ENCODE data around the gene TPD52L2. TPM values are rescaled to one million over a fixed set of nuclear protein-coding genes. Genes with fewer than 3 reads are reported as not detected.

Gene TPD52L2
- total and polyA plus RNA-seq, 2 donors (not counting 1 experiment from before 2014, with no cell fraction given): 39.9 to 41.3 TPM

DNA sequence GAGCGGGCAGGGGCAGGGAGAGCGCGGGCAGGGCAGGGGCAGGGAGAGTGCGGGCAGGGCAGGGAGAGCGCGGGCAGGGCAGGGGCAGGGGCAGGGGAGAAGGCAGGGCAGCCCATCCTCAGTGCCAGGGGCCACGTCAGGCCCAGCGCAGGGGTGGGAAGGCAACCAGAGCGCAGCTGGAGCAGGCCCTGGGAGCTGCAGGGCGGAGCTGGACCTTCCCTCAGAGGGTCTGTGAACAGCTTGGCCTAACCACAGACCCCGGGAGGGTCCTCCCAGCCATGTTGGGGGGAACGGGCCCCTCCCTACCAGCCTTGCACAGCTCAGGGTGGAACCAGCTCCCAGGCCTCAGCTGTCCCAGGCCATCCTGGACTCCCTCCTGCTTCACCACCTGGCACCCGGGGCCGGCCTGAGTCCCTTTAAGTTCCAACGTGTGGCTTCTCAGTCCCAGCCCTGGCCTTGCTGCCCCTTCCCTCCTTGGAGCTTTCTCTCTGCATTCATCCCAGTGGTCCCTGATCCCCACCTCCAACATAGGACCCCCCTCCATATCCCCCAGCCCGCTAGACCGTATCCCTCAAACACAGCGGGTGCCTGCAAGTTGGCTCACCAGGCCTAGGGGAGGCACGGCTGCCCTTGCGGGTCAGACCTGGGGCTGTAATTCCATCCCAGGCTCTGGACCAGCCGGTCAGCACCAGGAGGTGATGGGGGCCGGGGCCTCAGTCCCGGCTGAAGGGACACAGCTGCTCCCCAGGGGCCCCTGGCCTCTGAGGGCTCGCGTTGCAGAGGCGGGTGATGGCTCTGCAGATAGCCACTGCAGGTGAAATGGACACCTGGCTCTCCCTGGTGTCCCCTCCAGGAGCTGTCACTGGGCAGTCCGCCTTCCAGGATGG, 28.4 kb upstream of the TPD52L2 start:
- H3K9ac ChIP-seq (ENCODE audit: low read length): no peak overlapping the region
- CTCF ChIA-PET: interaction anchor here (1.0 kb wide), 1 partner anchor 35 kb away, joined by 3 read pairs; no protein-coding TSS in a partner anchor
- peaks cover 3% of the 10 kb centered on the region for H3K27me3 Mint-ChIP-seq
- POLR2A ChIA-PET: no interaction called here
- peak; percentile 6 for DNase-seq
- H2AFZ ChIP-seq (ENCODE audit: insufficient read depth, low read depth, low read length, poor library complexity, severe bottlenecking): no peak overlapping the region
- H3K27ac Mint-ChIP-seq: no peak overlapping the region
- WGBS (ENCODE audit: insufficient coverage): 78% methylated on average over 27 of the region's 27 CpGs
- H3K4me2 ChIP-seq (replicated peaks; ENCODE audit: low read depth, low read length, poor library complexity, severe bottlenecking): no peak overlapping the region
- no peaks in the 10 kb centered on the region for H3K9me3 ChIP-seq (ENCODE audit: control extremely low read depth in 1 of 3, control insufficient read depth in 2 of 3, insufficient read depth in 1 of 3, low read length in 2 of 3)
- H3K4me1 Mint-ChIP-seq: peaks cover 4% of the 10 kb centered on the region
- TF ChIP-seq, protein P1, sequence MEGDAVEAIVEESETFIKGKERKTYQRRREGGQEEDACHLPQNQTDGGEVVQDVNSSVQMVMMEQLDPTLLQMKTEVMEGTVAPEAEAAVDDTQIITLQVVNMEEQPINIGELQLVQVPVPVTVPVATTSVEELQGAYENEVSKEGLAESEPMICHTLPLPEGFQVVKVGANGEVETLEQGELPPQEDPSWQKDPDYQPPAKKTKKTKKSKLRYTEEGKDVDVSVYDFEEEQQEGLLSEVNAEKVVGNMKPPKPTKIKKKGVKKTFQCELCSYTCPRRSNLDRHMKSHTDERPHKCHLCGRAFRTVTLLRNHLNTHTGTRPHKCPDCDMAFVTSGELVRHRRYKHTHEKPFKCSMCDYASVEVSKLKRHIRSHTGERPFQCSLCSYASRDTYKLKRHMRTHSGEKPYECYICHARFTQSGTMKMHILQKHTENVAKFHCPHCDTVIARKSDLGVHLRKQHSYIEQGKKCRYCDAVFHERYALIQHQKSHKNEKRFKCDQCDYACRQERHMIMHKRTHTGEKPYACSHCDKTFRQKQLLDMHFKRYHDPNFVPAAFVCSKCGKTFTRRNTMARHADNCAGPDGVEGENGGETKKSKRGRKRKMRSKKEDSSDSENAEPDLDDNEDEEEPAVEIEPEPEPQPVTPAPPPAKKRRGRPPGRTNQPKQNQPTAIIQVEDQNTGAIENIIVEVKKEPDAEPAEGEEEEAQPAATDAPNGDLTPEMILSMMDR (IDR thresholded peaks at IDR 0.05): no peak
- no peak for TF ChIP-seq EZH2 (IDR thresholded peaks at IDR 0.05; ENCODE audit: borderline replicate concordance, insufficient read depth, low read depth, low read length, poor library complexity, severe bottlenecking)
- no peaks in the 10 kb centered on the region for H3K36me3 ChIP-seq (replicated peaks in 1 of 2; ENCODE audit: control extremely low read depth in 1 of 2, control insufficient read depth in 1 of 2, extremely low read depth in 1 of 2, insufficient read depth in 2 of 2, low read length in 1 of 2)
- H3K4me3 ChIP-seq (ENCODE audit: control extremely low read depth in 1 of 5, extremely low read depth in 1 of 5, insufficient read depth in 1 of 5, low read depth in 2 of 5, low read length in 4 of 5): no peak overlapping the region
- intact Hi-C loops (cut with micrococcal nuclease): no loop called here
- no peak overlapping the region for H3K27ac ChIP-seq (ENCODE audit: low read length in 2 of 2)
- H3K9me3 Mint-ChIP-seq (ENCODE audit: insufficient read depth): no peaks in the 10 kb centered on the region
- ATAC-seq (ENCODE audit: low read depth): no peak
- H4K20me1 ChIP-seq (ENCODE audit: control insufficient read depth, insufficient read depth, low read length, poor library complexity, severe bottlenecking): no peaks in the 10 kb centered on the region
- H3K79me2 ChIP-seq (ENCODE audit: control insufficient read depth, insufficient read depth, low read length): no peaks in the 10 kb centered on the region
- peaks cover 0 to 8% (median 0%) of the 10 kb centered on the region in 4 experiments for H3K27me3 ChIP-seq (replicated peaks in 1 of 4; ENCODE audit: control extremely low read depth in 1 of 4, control insufficient read depth in 3 of 4, insufficient read depth in 4 of 4, low read length in 3 of 4)
- no peak overlapping the region for H3K4me3 Mint-ChIP-seq
- H3K4me1 ChIP-seq (ENCODE audit: control insufficient read depth in 2 of 2, insufficient read depth in 2 of 2, low read length in 2 of 2): peaks cover 4 to 6% of the 10 kb centered on the region in 2 donors

DNA sequence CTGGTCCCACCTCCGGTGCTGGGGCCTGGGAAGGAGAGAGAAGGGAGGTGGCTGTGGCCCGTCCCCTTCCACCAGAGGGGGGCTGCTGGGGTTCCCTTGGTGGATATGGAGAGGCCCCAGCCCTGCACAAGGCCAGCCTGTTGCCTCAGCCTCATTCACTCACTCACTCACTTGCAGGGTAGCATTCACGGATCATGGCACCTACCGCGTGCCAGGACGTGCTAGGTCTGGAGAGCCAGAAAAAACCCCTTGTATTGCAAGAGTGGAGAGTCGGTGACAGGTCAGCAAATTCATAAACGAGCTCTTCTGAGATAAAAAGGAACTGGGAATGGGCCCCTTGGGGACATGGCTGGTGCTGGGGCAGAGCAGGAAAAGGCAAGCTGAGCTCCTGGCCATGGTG, 27.6 kb upstream of the TPD52L2 start:
- Histone ChIP-seq H3K79me2 (ENCODE audit: control insufficient read depth, insufficient read depth, low read length) (no peaks in the 10 kb centered on the region), H3K4me1 (ENCODE audit: control insufficient read depth in 2 of 2, insufficient read depth in 2 of 2, low read length in 2 of 2) (peaks cover 7 to 14% of the 10 kb centered on the region in 2 donors), H4K20me1 (ENCODE audit: control insufficient read depth, insufficient read depth, low read length, poor library complexity, severe bottlenecking) (no peaks in the 10 kb centered on the region), H3K27ac (ENCODE audit: low read length in 2 of 2) (no peak overlapping the region), H3K4me3 (ENCODE audit: control extremely low read depth in 1 of 5, extremely low read depth in 1 of 5, insufficient read depth in 1 of 5, low read depth in 2 of 5, low read length in 4 of 5) (no peak overlapping the region), H3K27me3 (replicated peaks in 1 of 4; ENCODE audit: control extremely low read depth in 1 of 4, control insufficient read depth in 3 of 4, insufficient read depth in 4 of 4, low read length in 3 of 4) (peaks cover 0 to 10% (median 0%) of the 10 kb centered on the region in 4 experiments), H3K9me3 (ENCODE audit: control extremely low read depth in 1 of 3, control insufficient read depth in 2 of 3, insufficient read depth in 1 of 3, low read length in 2 of 3) (no peaks in the 10 kb centered on the region), H2AFZ (ENCODE audit: insufficient read depth, low read depth, low read length, poor library complexity, severe bottlenecking) (no peak overlapping the region), H3K36me3 (replicated peaks in 1 of 2; ENCODE audit: control extremely low read depth in 1 of 2, control insufficient read depth in 1 of 2, extremely low read depth in 1 of 2, insufficient read depth in 2 of 2, low read length in 1 of 2) (no peaks in the 10 kb centered on the region), H3K4me2 (replicated peaks; ENCODE audit: low read depth, low read length, poor library complexity, severe bottlenecking) (no peak overlapping the region), H3K9ac (ENCODE audit: low read length) (no peak overlapping the region)
- intact Hi-C loops (cut with micrococcal nuclease): no loop called here
- ATAC-seq (ENCODE audit: low read depth) (no peak), DNase-seq (no peak)
- no peak overlapping the region for H3K27ac Mint-ChIP-seq
- H3K4me1 Mint-ChIP-seq: peaks cover 12% of the 10 kb centered on the region
- H3K9me3 Mint-ChIP-seq (ENCODE audit: insufficient read depth): no peaks in the 10 kb centered on the region
- ChIA-PET POLR2A (no interaction called here), CTCF (no interaction called here)
- peaks cover 7% of the 10 kb centered on the region for H3K27me3 Mint-ChIP-seq
- TF ChIP-seq, protein P1 (IDR thresholded peaks at IDR 0.05): no peak
- no peak for TF ChIP-seq EZH2 (IDR thresholded peaks at IDR 0.05; ENCODE audit: borderline replicate concordance, insufficient read depth, low read depth, low read length, poor library complexity, severe bottlenecking)
- 64% methylated on average over 3 of the region's 8 CpGs for WGBS (ENCODE audit: insufficient coverage)
- no peak overlapping the region for H3K4me3 Mint-ChIP-seq
